HCT116 (cell line): Measurements from ENCODE around the gene SELENOM. TPM values are rescaled to one million over a fixed set of nuclear protein-coding genes. Genes with fewer than 3 reads are reported as not detected.
A peak's percentile ranks its signal among the peaks of the same experiment; 100 is the strongest.

ENCODE experiments used
- ATAC-seq: fragments of 200-7000 bp; cut with Tn5 transposase; 2 replicates; pipeline ENCODE4 v1.9.1; 2020; ENCODE audit warnings: mild to moderate bottlenecking, moderate library complexity
- BruUV-seq: library from RNA; stranded (reverse); fragments of 400-500 nt; replicated peaks from 2 replicates; lab custom pipeline; 2021; lab: Mats Ljungman, UMichigan
- CTCF ChIA-PET: fragments of 300-600 bp; sonication (Branson Sonifier 250); formaldehyde crosslinking; loops from one replicate; lab custom pipeline; 2021; ENCODE audit warnings: antibody characterized with exemption; lab: Charles Lee
- POLR2A ChIA-PET: fragments of 300-600, 350-600 bp; sonication (Branson Sonifier 250); formaldehyde crosslinking; loops from one replicate; lab custom pipeline; 2021; ENCODE audit warnings: antibody characterized with exemption; lab: Charles Lee
- RAD21 ChIA-PET, 2 experiments: fragments of 300-600 bp; sonication (Branson Sonifier 250); formaldehyde crosslinking; loops; one replicate each; lab custom pipeline; 2023; ENCODE audit warnings: low total read pairs in 2 of 2; ENCODE audit not compliant: uncharacterized antibody in 2 of 2, unreplicated experiment in 2 of 2, low non-redundant PET in 1 of 2; lab: Charles Lee
- DNase-seq: peaks from one replicate; pipeline ENCODE4 v3.0.0-alpha.2; 2010; ENCODE audit warnings: low read depth, low spot score
- H2AFZ ChIP-seq: fragments of 200-600 bp; shearing (Covaris generic), sonication (generic); 2 replicates; pipeline ENCODE4 v1.6.1; 2017; ENCODE audit warnings: low read depth, mixed run types, mixed read lengths, antibody characterized with exemption, low read length; ENCODE audit not compliant: poor library complexity, severe bottlenecking
- H3K27ac ChIP-seq: 2 replicates; pipeline ENCODE4 v1.5.1; 2012; ENCODE audit warnings: low read depth, low read length
- H3K27me3 ChIP-seq: fragments of 200-600 bp; sonication (generic); 2 replicates; pipeline ENCODE4 v1.6.1; 2016; ENCODE audit warnings: mixed run types, low read length, mixed read lengths; ENCODE audit not compliant: insufficient read depth
- H3K36me3 ChIP-seq, 2 experiments: fragments of 200-500 bp in 1 of 2; fragments of 200-600 bp in 1 of 2; sonication (Bioruptor generic) in 1 of 2; sonication (generic) in 1 of 2; 2 replicates each; pipeline versions ENCODE4 v1.5.1 to v1.6.1; 2014 to 2016; ENCODE audit warnings: low read length in 2 of 2, inconsistent platforms in 1 of 2, mixed read lengths in 1 of 2, mixed run types in 1 of 2; ENCODE audit not compliant: insufficient read depth in 2 of 2, control insufficient read depth in 1 of 2
- H3K4me1 ChIP-seq, 2 experiments: fragments of 200-600 bp in 1 of 2; sonication (generic) in 1 of 2; 2 replicates each; pipeline versions ENCODE4 v1.5.1 to v1.6.1; 2012 to 2017; ENCODE audit warnings: low read length in 2 of 2, inconsistent platforms in 1 of 2, mild to moderate bottlenecking in 1 of 2, mixed read lengths in 1 of 2, mixed run types in 1 of 2, moderate library complexity in 1 of 2; ENCODE audit not compliant: insufficient read depth in 2 of 2, control insufficient read depth in 1 of 2
- H3K4me2 ChIP-seq: fragments of 200-600 bp; sonication (generic); 2 replicates; pipeline ENCODE4 v1.6.1; 2017; ENCODE audit warnings: mixed run types, low read length, mixed read lengths
- H3K4me3 ChIP-seq, 2 experiments: fragments of 200-600 bp in 1 of 2; sonication (generic) in 1 of 2; replicated peaks in 1 of 2; 2 replicates each; pipeline ENCODE4 v1.5.1; 2011 to 2016; ENCODE audit warnings: low read length in 2 of 2, control low read depth in 1 of 2, low read depth in 1 of 2, mild to moderate bottlenecking in 1 of 2, mixed read lengths in 1 of 2, mixed run types in 1 of 2
- H3K79me2 ChIP-seq: fragments of 200-600 bp; sonication (generic); 2 replicates; pipeline ENCODE4 v1.6.1; 2017; ENCODE audit warnings: mild to moderate bottlenecking, mixed run types, low read length, moderate library complexity, mixed read lengths; ENCODE audit not compliant: insufficient read depth
- H3K9ac ChIP-seq: fragments of 200-600 bp; sonication (generic); 2 replicates; pipeline ENCODE4 v1.6.1; 2016; ENCODE audit warnings: low read length, mixed read lengths
- H3K9me2 ChIP-seq: fragments of 200-600 bp; sonication (generic), shearing (Covaris generic); 2 replicates; pipeline ENCODE4 v1.6.1; 2017; ENCODE audit warnings: mixed run types, mild to moderate bottlenecking, moderate library complexity; ENCODE audit not compliant: insufficient read depth
- H3K9me3 ChIP-seq, 2 experiments: fragments of 200-500 bp in 1 of 2; fragments of 200-600 bp in 1 of 2; sonication (Bioruptor generic) in 1 of 2; sonication (generic) in 1 of 2; 2 replicates each; pipeline ENCODE4 v1.6.1; 2014 to 2017; ENCODE audit warnings: low read length in 2 of 2, mixed read lengths in 2 of 2, inconsistent platforms in 1 of 2, low read depth in 1 of 2, mild to moderate bottlenecking in 1 of 2, mixed run types in 1 of 2, moderate library complexity in 1 of 2; ENCODE audit not compliant: control insufficient read depth in 1 of 2, insufficient read depth in 1 of 2
- H4K20me1 ChIP-seq: fragments of 200-600 bp; sonication (generic), shearing (Covaris generic); 2 replicates; pipeline ENCODE4 v1.6.1; 2017; ENCODE audit warnings: mixed run types, mild to moderate bottlenecking, moderate library complexity; ENCODE audit not compliant: insufficient read depth
- CBX3 ChIP-seq: IDR thresholded peaks from 2 replicates; pipeline ENCODE4 v1.6.1; 2012; ENCODE audit warnings: low read depth
- CTCF ChIP-seq, 3 experiments: fragments of 200-600 bp in 1 of 3; sonication (generic) in 1 of 3; IDR thresholded peaks in 2 of 3; conservative IDR thresholded peaks in 1 of 3; 2 replicates each; pipeline ENCODE4 v1.5.1; 2012 to 2017; ENCODE audit warnings: low read depth in 2 of 3, low read length in 2 of 3, antibody characterized with exemption in 1 of 3, borderline replicate concordance in 1 of 3, control low read depth in 1 of 3, mild to moderate bottlenecking in 1 of 3, mixed read lengths in 1 of 3, mixed run types in 1 of 3, moderate library complexity in 1 of 3; ENCODE audit not compliant: insufficient read depth in 1 of 3
- ELF1 ChIP-seq: IDR thresholded peaks from 2 replicates; pipeline ENCODE4 v1.6.1; 2012; ENCODE audit warnings: low read depth, borderline replicate concordance
- EZH2 ChIP-seq: fragments of 200-600 bp; sonication (generic); IDR thresholded peaks from 2 replicates; pipeline ENCODE4 v1.6.1; 2017; ENCODE audit warnings: antibody characterized with exemption, mixed run types
- JUND ChIP-seq: IDR thresholded peaks from 2 replicates; pipeline ENCODE4 v1.6.1; 2012
- MAX ChIP-seq: IDR thresholded peaks from 2 replicates; pipeline ENCODE4 v1.6.1; 2012
- RAD21 ChIP-seq: IDR thresholded peaks from 2 replicates; pipeline ENCODE4 v1.6.1; 2012; ENCODE audit warnings: low read depth, mild to moderate bottlenecking
- SP1 ChIP-seq: IDR thresholded peaks from 2 replicates; pipeline ENCODE4 v1.6.1; 2012; ENCODE audit warnings: low read depth
- SRF ChIP-seq: IDR thresholded peaks from 2 replicates; pipeline ENCODE4 v1.6.1; 2012; ENCODE audit warnings: low read depth
- TCF7L2 ChIP-seq: IDR thresholded peaks from 2 replicates; pipeline ENCODE4 v1.7.0; 2011; ENCODE audit warnings: borderline replicate concordance, inconsistent platforms; ENCODE audit not compliant: insufficient read depth, insufficient read length; ENCODE audit errors: extremely low read depth
- YY1 ChIP-seq: IDR thresholded peaks from 2 replicates; pipeline ENCODE4 v1.6.1; 2011; ENCODE audit warnings: low read length, low read depth, moderate library complexity, mild to moderate bottlenecking; ENCODE audit not compliant: insufficient replicate concordance; ENCODE audit errors: extremely low read depth
- ZFX ChIP-seq: fragments of 450-650 bp; IDR thresholded peaks from 2 replicates; pipeline ENCODE4 v1.6.1; 2017
- intact Hi-C: fragments of 100-400 bp; cut with micrococcal nuclease; formaldehyde crosslinking; loops from 2 replicates; pipeline ENCODE4 v1.10.0; 2022
- total RNA-seq: library from RNA; stranded (reverse); gene quantifications from one replicate; pipeline ENCODE4 v1.2.1, GENCODE V29; 2021; ENCODE audit not compliant: unreplicated experiment

Gene SELENOM
- total RNA-seq, 1 experiment from 2014 or later = 65.6 TPM

GRCh38 chr22:31148953-31149627, 41.7 kb upstream of the SELENOM start:
- CTCF ChIA-PET = interaction anchor here (1.3 to 3.8 kb wide), 3 partner anchors 41 to 66 kb away, joined by 3 to 57 read pairs (median 4); partner anchors contain the start of genes LIMK2 and SELENOM
- Histone ChIP-seq H3K9ac (no peak overlapping the region), H4K20me1 (no peaks in the 10 kb centered on the region), H3K27ac (no peak overlapping the region), H2AFZ (peak overlapping the region; percentile 95), H3K9me2 (no peaks in the 10 kb centered on the region), H3K4me3 (no peak overlapping the region), H3K27me3 (no peaks in the 10 kb centered on the region), H3K4me2 (peak overlapping the region; percentile 4; the same call in 1 of the 2 replicates), H3K9me3 (no peaks in the 10 kb centered on the region), H3K79me2 (no peaks in the 10 kb centered on the region), H3K36me3 (no peaks in the 10 kb centered on the region), H3K4me1 (peaks cover 0 to 15% of the 10 kb centered on the region in 2 experiments; a peak in 2 of 4 replicates)
- intact Hi-C loops = loop anchor here (1.0 kb wide), 4 partner anchors 42 to 385 kb away; partner anchors contain the start of gene SELENOM
- DNase-seq (peak; percentile 66), ATAC-seq (peak; percentile 96)
- TF ChIP-seq ELF1 (no peak), MAX (no peak), CTCF (IDR thresholded peaks at IDR 0.05 in 2 of 3, conservative IDR thresholded peaks at IDR 0.05 in 1 of 3; ENCODE audit: borderline replicate concordance in 1 of 3, insufficient read depth in 1 of 3, low read depth in 2 of 3, low read length in 2 of 3) (peak; percentile 90 to 99 (median 93)), JUND (no peak), SRF (no peak), SP1 (no peak), CBX3 (no peak), RAD21 (peak; percentile 96), YY1 (peak; percentile 9), ZFX (no peak), TCF7L2 (no peak), EZH2 (no peak)
- BruUV-seq = no TSS peak
- RAD21 ChIA-PET = interaction anchor here (0.9 to 2.0 kb wide), 3 partner anchors 41 kb away, joined by 3 to 8 read pairs (median 6); partner anchors contain the start of gene SELENOM (in 2 of the 2)
- POLR2A ChIA-PET = interaction anchor here (2.3 kb wide), 1 partner anchor 42 kb away, joined by 8 read pairs; the partner anchor contains the start of gene SELENOM
